Prostate gland (tissue), 2 donors: ENCODE results near the gene SAMD5. TPM values are rescaled to one million over a fixed set of nuclear protein-coding genes. Genes with fewer than 3 reads are reported as not detected.

ENCODE experiments used
- DNase-seq: peaks from one replicate; pipeline ENCODE4 v3.0.0-alpha.2; 2019; ENCODE audit warnings: low spot score
- H3K27ac ChIP-seq, 2 donors: fragments of 200-600 bp; sonication (generic); 2 replicates each; pipeline ENCODE4 v1.5.1; 2017 to 2019
- H3K27me3 ChIP-seq: fragments of 200-600 bp; sonication (generic); replicated peaks from 2 replicates; pipeline ENCODE4 v1.5.1; 2019; ENCODE audit not compliant: insufficient read depth
- H3K36me3 ChIP-seq, 2 donors: fragments of 200-600 bp; sonication (generic); 1 replicate in 1 of 2; 2 replicates in 1 of 2; pipeline versions ENCODE4 v1.5.1 to v1.8.1; 2017 to 2019
- H3K4me1 ChIP-seq: fragments of 200-600 bp; sonication (generic); replicated peaks from 2 replicates; pipeline ENCODE4 v1.5.1; 2019
- H3K4me3 ChIP-seq, 2 donors: fragments of 200-600 bp; sonication (generic); 2 replicates each; pipeline ENCODE4 v1.5.1; 2017 to 2019
- H3K9me3 ChIP-seq: fragments of 200-600 bp; sonication (generic); 2 replicates; pipeline ENCODE4 v1.5.1; 2017
- CTCF ChIP-seq, 4 experiments: fragments of 200-600 bp in 2 of 4; fragments of 450-650 bp in 2 of 4; sonication (generic) in 2 of 4; IDR thresholded peaks; 1 replicate in 3 of 4; 2 replicates in 1 of 4; pipeline ENCODE4 v1.5.1; 2016 to 2019; ENCODE audit warnings: antibody characterized with exemption in 4 of 4, mild to moderate bottlenecking in 2 of 4, moderate library complexity in 2 of 4
- POLR2A ChIP-seq: fragments of 450-650 bp; IDR thresholded peaks from one replicate; pipeline ENCODE4 v1.6.1; 2016; ENCODE audit warnings: antibody characterized with exemption, mild to moderate bottlenecking
- POLR2AphosphoS5 ChIP-seq: sonication (generic); formaldehyde crosslinking; IDR thresholded peaks from one replicate; pipeline ENCODE4 v1.6.1; 2017; ENCODE audit warnings: antibody characterized with exemption
- WGBS: methylation state at CpG from one replicate; pipeline ENCODE4 v1.1.5; 2018; 5-methylcytosine and 5-hydroxymethylcytosine counted together
- intact Hi-C: fragments of 100-400 bp; cut with DNase I; formaldehyde crosslinking; loops from one replicate; pipeline ENCODE4 v1.14.2; 2022
- total RNA-seq, 2 donors: library from RNA; depleted of rRNA; stranded (reverse); fragments of >200 nt; gene quantifications; one replicate each; pipeline ENCODE4 v1.1.0, GENCODE V29; 2016

The SAMD5 gene
- total RNA-seq, 2 donors from 2014 or later, result 2.2 to 17.0 TPM

GRCh38 chr6:147614501-147614900, 106.0 kb downstream of the SAMD5 start:
- H3K4me3 ChIP-seq, result no peak overlapping the region
- H3K9me3 ChIP-seq, result no peaks in the 10 kb centered on the region
- H3K27ac ChIP-seq, result no peak overlapping the region
- no peaks in the 10 kb centered on the region for H3K36me3 ChIP-seq
- intact Hi-C loops, result no loop called here
- no peaks in the 10 kb centered on the region for H3K4me1 ChIP-seq
- no peak for DNase-seq
- no peaks in the 10 kb centered on the region for H3K27me3 ChIP-seq
- whole genome bisulfite sequencing, result 87% methylated on average over 4 of the region's 4 CpGs
- no peak for TF ChIP-seq POLR2A
- no peak for TF ChIP-seq POLR2AphosphoS5
- no peak for TF ChIP-seq CTCF (IDR thresholded peaks at IDR 0.05)

GRCh38 chr6:147615659-147616456, 107.4 kb downstream of the SAMD5 start:
- DNase-seq, result no peak
- H3K4me3 ChIP-seq, result no peak overlapping the region
- H3K27me3 ChIP-seq, result no peaks in the 10 kb centered on the region
- H3K27ac ChIP-seq, result no peak overlapping the region
- H3K36me3 ChIP-seq, result no peaks in the 10 kb centered on the region
- 89% methylated on average over 6 of the region's 6 CpGs for WGBS
- H3K9me3 ChIP-seq, result no peaks in the 10 kb centered on the region
- no peaks in the 10 kb centered on the region for H3K4me1 ChIP-seq
- intact Hi-C loops, result no loop called here
- TF ChIP-seq POLR2AphosphoS5 (no peak), POLR2A (no peak), CTCF (IDR thresholded peaks at IDR 0.05) (no peak)

GRCh38 chr6:147617366-147617765, 108.9 kb downstream of the SAMD5 start:
- 94% methylated on average over 3 of the region's 3 CpGs for WGBS
- no peak for DNase-seq
- intact Hi-C loops, result no loop called here
- Histone ChIP-seq H3K27ac (no peak overlapping the region), H3K9me3 (no peaks in the 10 kb centered on the region), H3K4me3 (no peak overlapping the region), H3K4me1 (no peaks in the 10 kb centered on the region), H3K36me3 (no peaks in the 10 kb centered on the region), H3K27me3 (no peaks in the 10 kb centered on the region)
- TF ChIP-seq CTCF (IDR thresholded peaks at IDR 0.05) (no peak), POLR2A (no peak), POLR2AphosphoS5 (no peak)

- H3K27me3 ChIP-seq, result no peaks in the 10 kb centered on the region
- H3K4me3 ChIP-seq, result no peak overlapping the region
- no peak overlapping the region for H3K27ac ChIP-seq
- no peaks in the 10 kb centered on the region for H3K36me3 ChIP-seq
- intact Hi-C loops, result no loop called here
- no peak for TF ChIP-seq POLR2AphosphoS5
- no peak for TF ChIP-seq CTCF (IDR thresholded peaks at IDR 0.05)
- TF ChIP-seq POLR2A, result no peak
- no peaks in the 10 kb centered on the region for H3K4me1 ChIP-seq
- DNase-seq, result no peak
- no peaks in the 10 kb centered on the region for H3K9me3 ChIP-seq
- 92% methylated on average over 6 of the region's 6 CpGs for WGBS
Measured at GRCh38 chr6:147618457-147618856, 110.0 kb downstream of the SAMD5 start.

GRCh38 chr6:147618927-147619326, 110.4 kb downstream of the SAMD5 start:
- no peak overlapping the region for H3K27ac ChIP-seq
- 93% methylated on average over 6 of the region's 6 CpGs for WGBS
- intact Hi-C loops, result no loop called here
- no peaks in the 10 kb centered on the region for H3K27me3 ChIP-seq
- no peaks in the 10 kb centered on the region for H3K4me1 ChIP-seq
- no peaks in the 10 kb centered on the region for H3K36me3 ChIP-seq
- TF ChIP-seq CTCF (IDR thresholded peaks at IDR 0.05) (no peak), POLR2A (no peak), POLR2AphosphoS5 (no peak)
- DNase-seq, result no peak
- no peaks in the 10 kb centered on the region for H3K9me3 ChIP-seq
- H3K4me3 ChIP-seq, result no peak overlapping the region
